Cardiac fibroblast (primary cell): ENCODE measurements around the gene ANKRD28.

Experiments
- DNase-seq, 2 donors: peaks; one replicate each; pipeline versions ENCODE4 v3.0.0 to v3.0.0-alpha.2; 2010; ENCODE audit warnings: low read depth in 2 of 2
- H3K4me3 ChIP-seq, 2 donors: replicated peaks in 1 of 2; 1 replicate in 1 of 2; 2 replicates in 1 of 2; pipeline ENCODE4 v1.5.1; 2011; ENCODE audit warnings: low read depth in 2 of 2, low read length in 2 of 2, mild to moderate bottlenecking in 2 of 2, moderate library complexity in 1 of 2
- CTCF ChIP-seq: IDR thresholded peaks from one replicate; pipeline ENCODE4 v1.5.1; 2011; ENCODE audit warnings: low read depth, mild to moderate bottlenecking, low read length, inconsistent platforms

ANKRD28 gene

DNA sequence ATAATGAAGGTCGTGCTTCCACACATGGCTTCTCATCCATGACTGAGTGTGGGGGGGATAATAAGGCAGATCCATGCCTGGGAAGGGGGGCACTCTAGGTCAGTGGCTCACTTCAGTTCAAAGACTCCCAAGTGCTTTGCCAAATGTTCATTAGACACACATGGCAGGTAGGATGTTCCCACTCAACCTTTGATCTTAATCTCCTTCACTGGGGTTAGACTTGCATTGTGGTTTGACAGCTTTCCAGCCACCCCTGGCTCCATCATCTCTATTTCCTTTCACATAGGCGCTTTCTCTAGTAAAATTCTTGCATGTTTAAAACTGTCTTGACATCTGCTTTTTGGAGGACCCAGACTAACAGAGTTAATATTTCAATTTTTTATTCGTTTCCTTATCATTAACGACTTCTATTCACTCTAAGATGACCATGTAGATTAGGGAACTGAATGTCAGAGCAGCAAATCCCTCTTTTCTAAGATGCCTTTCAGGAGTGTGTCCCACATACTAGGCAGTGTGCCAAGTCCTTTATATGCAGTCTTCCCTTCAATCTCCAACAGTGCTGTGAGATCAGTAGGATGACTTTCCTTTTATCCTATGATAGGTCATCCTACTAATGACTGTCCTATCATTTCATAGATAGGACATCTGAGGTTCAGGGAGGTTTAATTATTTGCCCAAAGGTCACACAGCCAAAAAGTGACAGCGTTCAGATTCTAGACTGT lies 138.4 kb downstream of the ANKRD28 start:
- H3K4me3 ChIP-seq: no peak overlapping the region
- TF ChIP-seq CTCF: no peak
- no peak for DNase-seq

GRCh38 chr3:15657016-15657415 lies 140.8 kb downstream of the ANKRD28 start:
- H3K4me3 ChIP-seq: no peak overlapping the region
- TF ChIP-seq CTCF: no peak
- DNase-seq: no peak

- H3K4me3 ChIP-seq: no peak overlapping the region
- TF ChIP-seq CTCF: no peak
- no peak for DNase-seq
These were observed 141.4 kb downstream of the ANKRD28 start for GRCh38 chr3:15656342-15656741.

DNA sequence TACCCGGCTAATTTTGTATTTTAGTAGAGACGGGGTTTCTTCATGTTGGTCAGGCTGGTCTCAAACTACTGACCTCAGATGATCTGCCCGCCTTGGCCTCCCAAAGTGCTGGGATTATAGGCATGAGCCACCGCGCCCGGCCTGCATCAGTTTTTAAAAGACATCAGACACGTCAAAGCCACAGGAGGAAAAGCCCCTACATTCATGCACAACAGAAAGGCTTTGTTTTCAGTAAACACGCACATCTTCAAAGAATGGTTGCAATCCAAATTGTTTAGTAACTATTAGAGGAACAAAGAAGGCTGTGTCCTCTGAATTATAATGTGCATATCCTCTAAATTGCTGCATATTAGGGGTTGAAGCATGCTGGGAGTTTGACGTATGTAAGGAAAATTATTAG lies 142.9 kb downstream of the ANKRD28 start:
- DNase-seq: no peak
- no peak overlapping the region for H3K4me3 ChIP-seq
- TF ChIP-seq CTCF: no peak

DNA sequence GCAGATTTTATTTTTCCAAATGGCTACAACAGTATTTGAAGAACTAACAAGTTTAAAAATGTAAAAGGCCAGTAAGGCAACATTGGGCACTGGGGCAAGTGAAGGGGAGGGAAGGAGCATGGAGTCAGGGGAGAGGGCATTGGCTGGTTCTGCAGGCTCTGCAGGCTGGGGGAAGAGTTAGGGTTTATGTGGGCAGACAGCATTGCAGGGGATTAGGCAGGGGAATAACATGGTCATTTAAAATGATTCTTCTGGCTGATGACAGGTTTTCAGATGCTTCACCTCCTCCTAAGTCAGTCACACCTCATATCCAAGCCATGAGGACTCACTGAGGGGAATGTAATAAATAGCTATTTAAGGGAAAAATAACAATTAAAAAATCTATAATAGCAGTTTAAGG lies 143.7 kb downstream of the ANKRD28 start:
- DNase-seq: no peak
- TF ChIP-seq CTCF: no peak
- H3K4me3 ChIP-seq: no peak overlapping the region

DNA sequence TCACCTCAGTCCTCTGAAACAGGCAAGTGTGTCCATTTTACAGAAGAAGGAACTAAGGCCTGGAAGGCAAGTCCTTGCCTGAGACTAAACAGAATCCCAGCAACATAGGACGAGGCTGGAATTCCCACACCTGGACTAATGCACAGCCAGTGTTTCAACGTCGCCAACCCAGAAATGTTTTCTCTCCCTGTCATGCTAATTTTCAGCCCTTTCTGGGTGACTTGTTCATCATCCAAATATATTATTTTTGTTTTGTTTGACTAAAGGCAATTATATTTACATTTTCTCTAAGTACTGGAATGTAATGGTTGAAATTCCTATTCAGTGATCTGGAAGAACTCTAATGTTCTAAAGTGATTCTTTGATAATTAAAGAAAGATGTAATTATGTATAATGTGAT lies 144.5 kb downstream of the ANKRD28 start:
- no peak overlapping the region for H3K4me3 ChIP-seq
- TF ChIP-seq CTCF: no peak
- no peak for DNase-seq

DNA sequence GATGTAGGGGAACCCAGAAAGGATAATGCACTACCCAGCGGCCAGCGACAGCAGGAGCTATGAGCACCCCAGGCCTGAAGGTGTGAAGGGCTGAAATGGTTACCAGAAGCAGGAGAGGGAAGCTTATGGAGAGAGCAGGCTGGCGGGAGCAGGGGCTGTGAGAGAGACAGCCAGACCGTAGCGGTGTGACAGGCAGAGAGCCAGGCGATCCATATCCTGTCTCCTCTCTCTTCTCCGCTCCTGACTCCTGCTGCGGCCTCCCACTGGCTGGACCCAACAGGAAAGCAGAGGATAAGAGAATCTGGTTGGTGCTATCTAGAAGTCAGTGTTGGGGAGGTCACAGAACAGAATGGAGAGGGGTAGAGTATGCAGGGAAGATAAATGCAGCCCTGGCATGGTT lies 146.4 kb downstream of the ANKRD28 start:
- no peak for TF ChIP-seq CTCF
- no peak overlapping the region for H3K4me3 ChIP-seq
- no peak for DNase-seq
